ENCODE results near the gene LRRC4B. TPM values are rescaled to one million over a fixed set of nuclear protein-coding genes. Genes with fewer than 3 reads are reported as not detected.

LRRC4B gene
- total and polyA plus RNA-seq, 2 donors: 0.52 to 0.57 TPM

DNA sequence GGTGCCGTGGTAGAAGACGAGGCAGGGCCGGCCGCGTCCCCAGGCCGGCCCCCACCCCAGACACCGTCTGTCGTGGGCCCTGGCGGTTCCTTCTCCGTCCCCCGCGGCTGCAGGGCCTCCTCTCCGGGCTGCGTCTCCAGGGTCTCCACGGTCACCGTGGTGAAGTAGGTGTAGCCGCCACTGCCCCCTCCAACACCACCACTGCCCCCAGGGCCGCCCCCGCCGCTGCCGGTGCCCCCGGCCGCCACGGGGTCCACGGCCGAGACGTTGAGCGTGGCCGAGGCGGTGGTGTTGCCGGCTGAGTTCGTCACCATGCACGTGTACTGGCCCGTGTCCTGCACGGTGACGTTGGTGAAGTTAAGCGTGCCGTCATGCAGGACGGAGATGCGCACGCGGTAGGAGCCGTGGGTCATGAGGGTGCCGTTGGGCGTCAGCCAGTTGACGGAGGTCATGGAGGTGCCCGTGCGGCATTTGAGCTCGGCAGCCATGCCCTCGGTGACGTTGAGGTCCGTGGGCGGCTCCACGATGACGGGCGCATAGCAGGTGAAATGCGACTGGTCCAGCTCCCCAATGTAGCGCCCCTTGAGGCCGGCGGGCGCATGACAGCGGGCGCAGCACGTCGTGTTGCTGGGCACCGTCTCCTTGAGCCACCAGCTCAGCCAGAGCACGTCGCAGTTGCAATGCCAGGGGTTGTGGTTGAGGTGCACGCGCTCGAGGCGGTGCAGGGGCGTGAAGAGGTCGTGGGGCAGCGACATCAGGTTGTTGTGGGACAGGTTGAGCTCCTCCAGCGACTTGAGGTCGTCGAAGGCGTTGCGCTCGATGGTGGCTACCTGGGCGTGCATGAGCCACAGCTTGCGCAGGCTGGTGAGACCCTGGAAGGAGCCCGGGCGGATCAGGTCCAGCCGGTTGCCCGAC, 49.9 kb downstream of the LRRC4B start:
- Histone ChIP-seq H3K9me3 (ENCODE audit: control insufficient read depth in 2 of 2, insufficient read depth in 1 of 2, low read length in 1 of 2) (peaks cover 0 to 4% of the 10 kb centered on the region in 2 donors), H3K27ac (ENCODE audit: low read depth in 1 of 2, low read length in 1 of 2) (no peak overlapping the region), H3K4me1 (ENCODE audit: control insufficient read depth in 2 of 2, insufficient read depth in 2 of 2, low read length in 2 of 2) (peaks cover 0 to 4% of the 10 kb centered on the region in 2 donors), H3K4me3 (ENCODE audit: low read length in 2 of 2) (no peak overlapping the region), H3K36me3 (ENCODE audit: control insufficient read depth in 2 of 2, insufficient read depth in 2 of 2, low read length in 1 of 2) (no peaks in the 10 kb centered on the region), H3K27me3 (ENCODE audit: control insufficient read depth in 2 of 2, insufficient read depth in 1 of 2, low read length in 1 of 2) (peaks cover 2 to 24% of the 10 kb centered on the region in 2 donors)
- WGBS: 96% methylated on average over 87 of the region's 87 CpGs
- DNase-seq (ENCODE audit: low read depth in 6 of 9, low spot score in 9 of 9): no peak

DNA sequence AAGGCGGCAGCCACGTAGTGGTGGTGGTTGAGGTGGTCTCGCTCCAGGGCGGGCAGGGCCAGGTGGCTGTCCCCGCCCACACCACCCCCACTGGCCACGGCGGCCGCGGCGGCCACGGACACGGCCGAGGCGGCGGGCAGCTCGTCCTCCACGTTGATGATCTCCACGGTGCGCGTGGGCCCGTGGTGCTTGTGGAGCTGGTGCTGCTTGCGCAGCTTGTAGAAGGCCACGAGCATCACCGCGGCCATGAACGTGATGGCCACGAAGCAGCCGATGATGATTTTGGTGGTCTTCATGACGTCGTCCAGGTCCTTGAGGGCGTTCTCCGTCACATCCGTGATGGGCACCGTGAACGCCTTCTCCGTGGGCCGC, 50.5 kb downstream of the LRRC4B start:
- no peak for DNase-seq (ENCODE audit: low read depth in 6 of 9, low spot score in 9 of 9)
- Histone ChIP-seq H3K4me1 (ENCODE audit: control insufficient read depth in 2 of 2, insufficient read depth in 2 of 2, low read length in 2 of 2) (peaks cover 0 to 4% of the 10 kb centered on the region in 2 donors), H3K27ac (ENCODE audit: low read depth in 1 of 2, low read length in 1 of 2) (no peak overlapping the region), H3K9me3 (ENCODE audit: control insufficient read depth in 2 of 2, insufficient read depth in 1 of 2, low read length in 1 of 2) (peaks cover 0 to 4% of the 10 kb centered on the region in 2 donors), H3K27me3 (ENCODE audit: control insufficient read depth in 2 of 2, insufficient read depth in 1 of 2, low read length in 1 of 2) (peaks cover 2 to 24% of the 10 kb centered on the region in 2 donors), H3K4me3 (ENCODE audit: low read length in 2 of 2) (no peak overlapping the region), H3K36me3 (ENCODE audit: control insufficient read depth in 2 of 2, insufficient read depth in 2 of 2, low read length in 1 of 2) (no peaks in the 10 kb centered on the region)
- 97% methylated on average over 37 of the region's 37 CpGs for WGBS

DNA sequence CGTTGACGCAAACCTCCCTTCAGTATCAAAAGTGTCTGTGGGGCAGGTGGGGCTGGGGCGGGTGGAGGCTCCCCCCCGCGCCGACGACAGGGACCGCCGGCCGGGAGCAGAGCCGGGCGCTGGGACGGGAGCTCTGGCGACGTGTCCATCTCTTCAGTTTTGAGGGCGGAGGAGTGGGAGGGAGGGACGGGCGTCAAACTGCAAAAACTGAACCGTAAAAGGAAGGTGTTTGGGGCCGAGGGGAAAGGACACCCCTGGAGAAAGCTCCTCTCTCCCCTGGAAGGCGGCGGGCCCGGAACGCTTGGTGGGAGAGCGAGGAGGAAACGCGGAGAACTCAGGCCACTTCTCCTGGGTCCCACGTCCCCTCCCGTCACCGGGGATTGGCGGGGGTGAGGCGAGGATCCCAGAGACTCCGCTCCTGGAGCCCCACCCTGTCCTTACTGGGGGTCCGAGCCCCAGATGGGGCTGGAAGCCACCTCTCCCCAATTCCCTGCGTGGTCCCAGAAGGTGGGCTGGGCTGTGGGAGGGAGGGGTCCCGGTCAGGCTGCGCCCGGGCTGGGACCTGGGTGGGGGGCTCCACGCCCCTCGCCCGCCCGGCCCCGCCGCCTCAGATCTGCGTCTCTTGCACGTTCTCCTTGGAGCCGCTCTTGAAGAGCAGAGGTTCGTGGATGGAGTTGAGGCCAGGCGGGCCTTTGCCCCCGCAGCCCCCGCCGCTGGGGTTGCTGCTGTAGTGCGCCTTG, 51.1 kb downstream of the LRRC4B start:
- Histone ChIP-seq H3K4me3 (ENCODE audit: low read length in 2 of 2) (no peak overlapping the region), H3K27ac (ENCODE audit: low read depth in 1 of 2, low read length in 1 of 2) (no peak overlapping the region), H3K4me1 (ENCODE audit: control insufficient read depth in 2 of 2, insufficient read depth in 2 of 2, low read length in 2 of 2) (peaks cover 0 to 4% of the 10 kb centered on the region in 2 donors), H3K9me3 (ENCODE audit: control insufficient read depth in 2 of 2, insufficient read depth in 1 of 2, low read length in 1 of 2) (peaks cover 0 to 4% of the 10 kb centered on the region in 2 donors), H3K36me3 (ENCODE audit: control insufficient read depth in 2 of 2, insufficient read depth in 2 of 2, low read length in 1 of 2) (no peaks in the 10 kb centered on the region), H3K27me3 (ENCODE audit: control insufficient read depth in 2 of 2, insufficient read depth in 1 of 2, low read length in 1 of 2) (peaks cover 2 to 24% of the 10 kb centered on the region in 2 donors)
- DNase-seq (ENCODE audit: low read depth in 6 of 9, low spot score in 9 of 9): no peak
- WGBS: 62% methylated on average over 53 of the region's 53 CpGs

DNA sequence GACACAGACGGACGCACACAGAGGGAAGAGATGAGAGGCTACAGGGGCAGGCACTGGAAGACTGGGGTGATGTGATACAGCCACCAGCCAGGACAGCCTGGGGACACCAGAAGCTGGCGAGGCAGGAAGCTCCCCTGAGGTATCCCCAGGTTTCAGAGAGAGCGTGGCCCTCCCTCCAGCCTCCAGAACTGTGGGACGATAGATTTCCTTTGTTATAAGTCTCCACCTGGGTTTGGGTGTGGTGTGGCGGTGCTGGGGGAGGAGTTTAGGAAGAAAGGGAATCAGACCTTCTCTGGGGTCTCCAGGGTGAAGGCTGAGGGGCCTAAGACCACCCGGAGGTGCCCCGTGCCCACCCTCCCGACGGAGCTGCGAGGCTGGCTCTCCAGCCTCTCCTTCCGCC, 51.8 kb downstream of the LRRC4B start:
- peaks cover 0 to 4% of the 10 kb centered on the region in 2 donors for H3K9me3 ChIP-seq (ENCODE audit: control insufficient read depth in 2 of 2, insufficient read depth in 1 of 2, low read length in 1 of 2)
- H3K27ac ChIP-seq (ENCODE audit: low read depth in 1 of 2, low read length in 1 of 2): no peak overlapping the region
- peaks cover 2 to 24% of the 10 kb centered on the region in 2 donors for H3K27me3 ChIP-seq (ENCODE audit: control insufficient read depth in 2 of 2, insufficient read depth in 1 of 2, low read length in 1 of 2)
- no peak for DNase-seq (ENCODE audit: low read depth in 6 of 9, low spot score in 9 of 9)
- 68% methylated on average over 12 of the region's 12 CpGs for WGBS
- no peaks in the 10 kb centered on the region for H3K36me3 ChIP-seq (ENCODE audit: control insufficient read depth in 2 of 2, insufficient read depth in 2 of 2, low read length in 1 of 2)
- H3K4me1 ChIP-seq (ENCODE audit: control insufficient read depth in 2 of 2, insufficient read depth in 2 of 2, low read length in 2 of 2): peaks cover 2 to 6% of the 10 kb centered on the region in 2 donors
- no peak overlapping the region for H3K4me3 ChIP-seq (ENCODE audit: low read length in 2 of 2)

DNA sequence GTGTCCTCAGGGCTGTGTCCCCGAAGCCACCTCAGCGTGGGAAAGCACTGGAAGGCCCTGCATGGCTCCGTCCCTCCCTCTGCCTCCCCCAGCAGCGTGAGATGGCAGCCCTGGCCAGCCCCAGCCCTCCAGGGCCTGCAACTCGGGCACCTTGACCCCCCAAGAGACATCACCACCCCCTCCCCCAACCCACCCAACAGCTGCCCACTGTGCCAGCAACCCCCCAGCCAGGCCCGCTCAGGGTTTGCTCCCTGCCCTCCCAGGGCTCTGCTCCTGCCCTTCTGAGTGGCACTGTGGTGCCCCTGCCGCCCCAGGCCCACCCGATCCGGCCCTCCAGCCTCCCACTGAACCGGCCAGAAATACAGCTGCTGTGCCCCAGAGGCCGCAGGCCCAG, 53.1 kb downstream of the LRRC4B start:
- DNase-seq (ENCODE audit: low read depth in 6 of 9, low spot score in 9 of 9): no peak
- H3K27ac ChIP-seq (ENCODE audit: low read depth in 1 of 2, low read length in 1 of 2): no peak overlapping the region
- H3K27me3 ChIP-seq (ENCODE audit: control insufficient read depth in 2 of 2, insufficient read depth in 1 of 2, low read length in 1 of 2): peaks cover 2 to 24% of the 10 kb centered on the region in 2 donors
- H3K4me3 ChIP-seq (ENCODE audit: low read length in 2 of 2): no peak overlapping the region
- H3K36me3 ChIP-seq (ENCODE audit: control insufficient read depth in 2 of 2, insufficient read depth in 2 of 2, low read length in 1 of 2): no peaks in the 10 kb centered on the region
- H3K9me3 ChIP-seq (ENCODE audit: control insufficient read depth in 2 of 2, insufficient read depth in 1 of 2, low read length in 1 of 2): peaks cover 0 to 4% of the 10 kb centered on the region in 2 donors
- WGBS: 84% methylated on average over 11 of the region's 11 CpGs
- peaks cover 9 to 12% of the 10 kb centered on the region in 2 donors for H3K4me1 ChIP-seq (ENCODE audit: control insufficient read depth in 2 of 2, insufficient read depth in 2 of 2, low read length in 2 of 2)

DNA sequence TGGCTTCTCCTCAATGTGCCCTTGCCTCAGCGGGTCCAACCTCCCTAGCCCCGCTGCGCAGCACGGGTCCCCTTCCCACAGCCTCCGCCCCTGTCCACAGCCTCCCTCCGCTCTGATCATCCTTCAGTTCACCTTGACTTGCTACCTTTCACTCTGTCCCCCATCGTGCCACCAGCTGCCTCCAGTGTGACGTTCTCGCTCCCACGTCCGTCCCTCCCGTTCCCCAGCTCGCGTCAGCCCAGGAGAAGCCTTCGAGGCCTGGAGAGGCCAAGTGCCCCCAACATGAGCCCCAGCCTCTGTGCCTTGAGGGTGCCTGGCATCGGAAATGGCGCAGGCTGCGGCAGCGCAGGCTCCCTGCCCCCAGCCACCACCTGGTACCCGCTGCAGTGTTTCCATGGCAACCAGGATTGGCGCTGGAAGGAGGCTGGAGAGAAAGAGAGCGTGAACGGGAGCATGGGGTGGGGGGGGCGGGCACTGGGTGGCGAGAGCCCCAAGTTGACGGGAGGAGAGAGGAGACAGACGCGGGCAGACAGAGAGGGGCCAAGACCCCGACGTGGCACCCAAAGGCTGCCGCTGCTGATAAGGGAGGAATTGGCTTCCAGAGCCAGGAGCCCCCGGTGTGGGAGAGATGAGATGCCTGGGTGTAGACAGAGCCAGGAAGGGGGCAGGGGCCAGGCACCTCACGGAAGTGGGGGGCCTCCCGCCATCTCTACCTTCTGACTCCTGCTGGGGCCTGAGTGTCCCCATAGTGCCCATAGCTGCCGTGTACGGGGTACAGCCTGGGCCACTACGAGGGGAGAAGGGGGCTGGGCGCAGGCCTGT, 53.7 kb downstream of the LRRC4B start:
- no peak overlapping the region for H3K27ac ChIP-seq (ENCODE audit: low read depth in 1 of 2, low read length in 1 of 2)
- H3K27me3 ChIP-seq (ENCODE audit: control insufficient read depth in 2 of 2, insufficient read depth in 1 of 2, low read length in 1 of 2): peaks cover 2 to 24% of the 10 kb centered on the region in 2 donors
- 59% methylated on average over 38 of the region's 38 CpGs for WGBS
- peaks cover 0 to 4% of the 10 kb centered on the region in 2 donors for H3K9me3 ChIP-seq (ENCODE audit: control insufficient read depth in 2 of 2, insufficient read depth in 1 of 2, low read length in 1 of 2)
- peaks cover 9 to 13% of the 10 kb centered on the region in 2 donors for H3K4me1 ChIP-seq (ENCODE audit: control insufficient read depth in 2 of 2, insufficient read depth in 2 of 2, low read length in 2 of 2)
- no peak overlapping the region for H3K4me3 ChIP-seq (ENCODE audit: low read length in 2 of 2)
- no peaks in the 10 kb centered on the region for H3K36me3 ChIP-seq (ENCODE audit: control insufficient read depth in 2 of 2, insufficient read depth in 2 of 2, low read length in 1 of 2)
- DNase-seq (ENCODE audit: low read depth in 6 of 9, low spot score in 9 of 9): peak in 2 of 9 donors; percentile 27 to 51

DNA sequence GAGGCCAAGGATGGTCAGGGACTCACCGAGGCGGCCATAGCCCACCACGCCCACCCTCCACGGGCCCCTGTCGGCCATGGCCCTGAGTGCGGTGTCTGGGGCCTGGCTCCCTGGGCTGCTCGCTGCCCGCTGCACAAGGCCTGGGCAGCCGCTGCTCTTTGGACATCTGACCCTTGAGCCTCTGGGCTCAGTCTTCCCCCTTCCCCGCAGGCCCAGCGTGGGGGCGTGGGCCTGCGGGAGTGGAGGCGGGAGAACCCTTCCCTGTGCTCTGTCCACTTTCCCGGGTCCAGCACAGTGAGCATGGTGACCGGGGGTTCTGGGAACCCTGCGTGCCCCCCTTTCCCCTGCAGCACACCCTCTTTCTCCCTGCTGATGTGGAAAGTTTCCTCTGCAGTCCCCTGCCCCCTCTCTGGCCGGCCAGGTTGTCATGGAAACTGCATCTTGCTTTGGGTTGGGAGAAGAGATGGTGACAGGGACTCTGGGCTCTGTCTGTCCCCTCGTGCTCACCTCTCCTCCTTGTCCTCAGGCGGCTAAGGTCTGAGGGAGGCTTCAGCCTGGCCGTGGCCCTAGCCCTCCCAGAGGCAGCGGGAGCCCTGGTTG, 54.4 kb downstream of the LRRC4B start, which contains the start of gene ASPDH:
Gene ASPDH, minus strand, starts transcription at position 168 of the 600 bp plus-strand sequence. Its CDS starts 90 bp downstream, at position 78.
- no peak for DNase-seq (ENCODE audit: low read depth in 6 of 9, low spot score in 9 of 9)
- Histone ChIP-seq H3K27ac (ENCODE audit: low read depth in 1 of 2, low read length in 1 of 2) (no peak within 1 kb of the TSS), H3K9me3 (ENCODE audit: control insufficient read depth in 2 of 2, insufficient read depth in 1 of 2, low read length in 1 of 2) (peaks cover 0 to 4% of the 10 kb centered on the region in 2 donors), H3K36me3 (ENCODE audit: control insufficient read depth in 2 of 2, insufficient read depth in 2 of 2, low read length in 1 of 2) (no peaks in the 10 kb centered on the region), H3K27me3 (ENCODE audit: control insufficient read depth in 2 of 2, insufficient read depth in 1 of 2, low read length in 1 of 2) (peaks cover 2 to 24% of the 10 kb centered on the region in 2 donors), H3K4me3 (ENCODE audit: low read length in 2 of 2) (no peak within 1 kb of the TSS), H3K4me1 (ENCODE audit: control insufficient read depth in 2 of 2, insufficient read depth in 2 of 2, low read length in 2 of 2) (peaks cover 9 to 13% of the 10 kb centered on the region in 2 donors)
- 66% methylated on average over 22 of the region's 22 CpGs for WGBS

DNA sequence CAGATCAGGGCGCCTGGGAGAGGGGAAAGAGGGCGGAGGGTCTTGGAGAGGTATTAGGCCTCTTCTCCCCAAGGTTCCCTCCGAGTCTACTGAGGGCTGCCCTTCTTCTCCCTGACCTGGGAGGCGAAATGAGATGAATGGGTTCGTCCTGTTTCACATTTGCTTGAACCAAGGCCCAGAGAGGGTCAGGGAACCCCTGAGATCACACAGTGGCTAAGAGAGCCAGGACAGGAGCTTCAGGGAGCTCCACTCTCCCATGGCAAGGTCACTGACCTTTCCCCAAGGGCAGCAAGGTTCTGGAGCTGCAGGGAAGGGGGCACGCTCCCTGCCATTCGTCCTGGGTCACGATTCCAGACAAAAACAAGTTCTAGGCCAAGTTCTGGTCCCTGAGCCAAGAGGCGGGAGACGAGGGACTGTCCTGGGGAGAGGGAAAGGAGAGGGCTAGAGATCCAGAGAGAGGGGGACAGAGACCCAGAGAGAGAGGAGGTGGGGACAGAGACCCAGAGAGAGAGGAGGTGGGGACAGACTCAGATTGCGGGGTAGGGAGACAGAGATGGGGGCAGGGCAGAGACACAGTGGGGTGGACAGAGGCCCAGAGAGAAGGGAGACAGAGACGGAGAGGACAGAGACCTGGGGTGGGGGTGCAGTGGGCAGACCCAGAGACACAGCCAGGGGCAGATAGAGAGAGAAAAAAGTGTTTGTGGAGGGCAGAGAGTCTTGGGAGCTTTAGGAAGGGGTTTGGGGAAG, 55.1 kb downstream of the LRRC4B start:
- Histone ChIP-seq H3K4me1 (ENCODE audit: control insufficient read depth in 2 of 2, insufficient read depth in 2 of 2, low read length in 2 of 2) (peaks cover 9 to 13% of the 10 kb centered on the region in 2 donors), H3K27me3 (ENCODE audit: control insufficient read depth in 2 of 2, insufficient read depth in 1 of 2, low read length in 1 of 2) (peaks cover 2 to 24% of the 10 kb centered on the region in 2 donors), H3K36me3 (ENCODE audit: control insufficient read depth in 2 of 2, insufficient read depth in 2 of 2, low read length in 1 of 2) (no peaks in the 10 kb centered on the region), H3K9me3 (ENCODE audit: control insufficient read depth in 2 of 2, insufficient read depth in 1 of 2, low read length in 1 of 2) (no peaks in the 10 kb centered on the region), H3K27ac (ENCODE audit: low read depth in 1 of 2, low read length in 1 of 2) (no peak overlapping the region), H3K4me3 (ENCODE audit: low read length in 2 of 2) (no peak overlapping the region)
- no peak for DNase-seq (ENCODE audit: low read depth in 6 of 9, low spot score in 9 of 9)
- 82% methylated on average over 12 of the region's 12 CpGs for WGBS
